Measurements from ENCODE around the gene LRRC72. TPM values are rescaled to one million over a fixed set of nuclear protein-coding genes. Genes with fewer than 3 reads are reported as not detected.

Gene LRRC72
- not detected in 2 replicates for total RNA-seq

DNA sequence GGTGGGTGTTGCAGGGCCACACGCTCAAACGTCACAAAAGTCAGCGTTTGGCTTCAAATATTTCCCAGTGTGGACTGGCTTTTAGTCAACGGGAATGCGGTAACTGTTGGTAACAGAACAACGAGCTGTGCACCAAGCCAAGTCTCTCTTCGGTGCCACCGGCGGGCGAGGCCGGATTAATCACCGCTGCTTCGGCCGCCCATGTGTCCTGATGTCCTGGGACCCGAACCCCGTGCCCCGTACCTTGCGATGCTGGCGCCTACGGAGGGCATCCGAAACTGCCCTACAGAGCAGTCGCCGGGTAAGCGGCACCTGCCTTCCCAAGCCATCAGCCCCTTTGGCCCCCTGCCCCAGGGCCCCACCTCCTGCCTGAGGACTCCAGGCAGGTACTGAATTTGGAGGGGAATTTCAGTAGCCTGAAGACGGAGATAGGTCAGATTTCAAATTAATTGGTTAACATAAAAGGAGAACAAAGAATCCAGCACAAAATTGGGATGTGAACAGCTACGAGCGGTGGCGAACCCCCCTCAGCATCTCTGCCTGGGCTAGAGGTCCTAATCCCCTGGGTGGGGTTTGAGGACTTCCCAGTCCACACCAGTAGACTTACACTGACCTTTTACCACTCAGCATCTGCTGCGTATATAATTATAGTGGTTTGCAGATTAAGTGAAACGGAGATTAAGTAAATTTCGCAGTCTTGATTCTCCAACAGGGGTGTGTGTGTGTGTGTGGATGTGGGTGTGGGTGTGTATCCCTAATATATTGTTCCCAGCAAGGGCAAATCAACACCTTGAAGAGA is at the start of gene LRRC72:
Gene LRRC72, plus strand, starts transcription at position 84 of the 799 bp plus-strand sequence. Its CDS starts 128 bp downstream, at position 212.
- Histone ChIP-seq H3K27me3 (ENCODE audit: control insufficient read depth, insufficient read depth, low read length) (no peaks in the 10 kb centered on the region), H3K36me3 (ENCODE audit: control insufficient read depth, insufficient read depth, low read length) (no peaks in the 10 kb centered on the region), H3K4me3 (ENCODE audit: low read depth, low read length) (no peak within 1 kb of the TSS)
- TF ChIP-seq, protein P1, sequence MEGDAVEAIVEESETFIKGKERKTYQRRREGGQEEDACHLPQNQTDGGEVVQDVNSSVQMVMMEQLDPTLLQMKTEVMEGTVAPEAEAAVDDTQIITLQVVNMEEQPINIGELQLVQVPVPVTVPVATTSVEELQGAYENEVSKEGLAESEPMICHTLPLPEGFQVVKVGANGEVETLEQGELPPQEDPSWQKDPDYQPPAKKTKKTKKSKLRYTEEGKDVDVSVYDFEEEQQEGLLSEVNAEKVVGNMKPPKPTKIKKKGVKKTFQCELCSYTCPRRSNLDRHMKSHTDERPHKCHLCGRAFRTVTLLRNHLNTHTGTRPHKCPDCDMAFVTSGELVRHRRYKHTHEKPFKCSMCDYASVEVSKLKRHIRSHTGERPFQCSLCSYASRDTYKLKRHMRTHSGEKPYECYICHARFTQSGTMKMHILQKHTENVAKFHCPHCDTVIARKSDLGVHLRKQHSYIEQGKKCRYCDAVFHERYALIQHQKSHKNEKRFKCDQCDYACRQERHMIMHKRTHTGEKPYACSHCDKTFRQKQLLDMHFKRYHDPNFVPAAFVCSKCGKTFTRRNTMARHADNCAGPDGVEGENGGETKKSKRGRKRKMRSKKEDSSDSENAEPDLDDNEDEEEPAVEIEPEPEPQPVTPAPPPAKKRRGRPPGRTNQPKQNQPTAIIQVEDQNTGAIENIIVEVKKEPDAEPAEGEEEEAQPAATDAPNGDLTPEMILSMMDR (IDR thresholded peaks at IDR 0.05; ENCODE audit: insufficient read depth, low read length, poor library complexity, severe bottlenecking): no peak
- DNase-seq (ENCODE audit: low read depth): no peak

DNA sequence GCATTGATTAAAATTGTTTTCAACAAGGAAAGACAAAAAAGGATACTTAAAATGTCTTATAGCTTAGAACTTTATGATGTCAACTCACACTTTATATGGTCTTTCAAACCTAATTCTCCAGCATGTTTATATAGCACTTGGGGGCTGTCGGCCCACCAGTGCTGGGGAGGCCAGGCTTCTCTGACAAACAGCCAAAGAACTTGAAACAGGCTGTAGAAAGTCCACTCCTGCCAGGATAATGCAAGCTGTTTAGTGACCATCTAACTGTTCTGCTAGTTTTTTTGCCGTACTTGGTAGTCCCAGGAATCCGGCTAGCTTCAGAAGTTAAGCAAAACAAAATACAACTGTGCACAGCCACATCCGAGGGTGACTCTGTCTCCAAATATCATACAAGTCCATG is 47.5 kb upstream of the LRRC72 start:
- no peak overlapping the region for H3K4me3 ChIP-seq (ENCODE audit: low read depth, low read length)
- H3K36me3 ChIP-seq (ENCODE audit: control insufficient read depth, insufficient read depth, low read length): no peaks in the 10 kb centered on the region
- TF ChIP-seq, protein P1 (IDR thresholded peaks at IDR 0.05; ENCODE audit: insufficient read depth, low read length, poor library complexity, severe bottlenecking): no peak
- no peak for DNase-seq (ENCODE audit: low read depth)
- H3K27me3 ChIP-seq (ENCODE audit: control insufficient read depth, insufficient read depth, low read length): no peaks in the 10 kb centered on the region

DNA sequence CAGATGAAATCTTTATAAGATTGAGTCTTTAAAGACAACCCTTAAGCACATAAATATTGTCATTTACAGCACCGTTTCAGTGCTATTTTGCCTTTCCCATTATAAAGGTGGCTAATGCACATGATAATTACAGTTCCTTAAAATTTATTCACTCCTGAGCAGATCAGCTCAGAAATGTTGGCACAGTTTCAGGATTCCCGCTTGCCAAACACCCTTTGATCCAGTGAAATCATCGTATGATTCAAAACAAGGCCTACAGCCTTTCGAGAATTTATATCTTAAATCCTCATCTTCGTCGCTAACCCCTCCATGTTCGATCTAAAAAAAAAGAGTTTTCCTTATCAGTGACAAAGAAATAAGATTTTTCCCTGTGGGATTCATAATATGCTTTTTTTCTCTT is 47.0 kb upstream of the LRRC72 start:
- Histone ChIP-seq H3K36me3 (ENCODE audit: control insufficient read depth, insufficient read depth, low read length) (no peaks in the 10 kb centered on the region), H3K27me3 (ENCODE audit: control insufficient read depth, insufficient read depth, low read length) (no peaks in the 10 kb centered on the region), H3K4me3 (ENCODE audit: low read depth, low read length) (no peak overlapping the region)
- DNase-seq (ENCODE audit: low read depth): no peak
- TF ChIP-seq, protein P1 (IDR thresholded peaks at IDR 0.05; ENCODE audit: insufficient read depth, low read length, poor library complexity, severe bottlenecking): no peak

DNA sequence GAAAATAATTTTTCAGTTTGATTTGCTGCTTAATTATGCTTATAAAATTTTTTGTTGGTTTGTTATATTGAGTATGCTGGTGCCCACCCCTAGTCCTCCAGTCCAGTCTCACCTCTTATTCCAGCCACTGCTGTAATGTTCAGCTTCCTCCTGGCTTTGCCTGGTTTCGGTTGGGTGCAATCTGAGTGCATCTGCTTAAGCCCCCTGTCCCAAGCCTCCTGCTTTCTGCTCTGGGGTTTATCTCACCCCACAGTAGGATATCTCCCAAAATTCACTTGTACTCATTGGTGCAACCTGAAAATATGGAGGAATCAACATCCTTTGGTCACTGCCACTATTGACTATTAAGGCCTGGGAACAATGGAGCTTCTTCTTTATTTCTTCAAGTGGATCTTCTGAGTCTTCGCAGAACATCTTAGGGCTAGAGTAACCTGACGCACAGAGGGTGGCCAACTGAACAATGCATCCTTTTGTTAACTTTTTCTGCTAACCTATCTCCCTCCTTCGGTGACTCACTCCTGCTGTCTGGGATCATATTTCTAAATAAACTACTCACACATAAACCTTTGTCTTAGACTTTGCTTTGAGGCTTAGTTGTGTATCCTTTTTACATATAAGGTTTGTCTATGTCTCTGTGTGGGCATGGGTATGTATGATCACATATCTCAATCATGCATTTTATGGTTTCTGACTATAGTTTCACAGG is 42.0 kb upstream of the LRRC72 start:
- TF ChIP-seq, protein P1 (IDR thresholded peaks at IDR 0.05; ENCODE audit: insufficient read depth, low read length, poor library complexity, severe bottlenecking): no peak

DNA sequence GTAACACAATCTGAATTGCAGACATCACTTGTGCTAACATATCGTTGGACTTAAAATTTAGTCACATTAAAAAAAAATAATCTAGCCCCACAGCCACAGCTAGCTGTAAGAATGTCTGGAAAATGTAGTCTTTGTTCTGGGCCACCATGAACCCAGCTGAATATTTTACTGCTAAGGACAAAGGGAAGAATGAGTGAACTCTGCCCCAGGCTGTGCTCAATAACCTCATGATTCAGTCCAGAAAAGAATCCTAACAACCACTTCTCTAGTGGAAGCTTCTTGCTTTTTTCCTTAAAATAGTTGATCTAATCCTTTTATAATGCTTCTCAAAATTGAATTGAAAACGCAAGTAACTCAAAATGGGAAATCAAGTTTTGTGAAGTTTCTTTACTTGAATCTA is 35.5 kb upstream of the LRRC72 start:
- no peak for DNase-seq (ENCODE audit: low read depth)
- H3K27me3 ChIP-seq (ENCODE audit: control insufficient read depth, insufficient read depth, low read length): no peaks in the 10 kb centered on the region
- TF ChIP-seq, protein P1 (IDR thresholded peaks at IDR 0.05; ENCODE audit: insufficient read depth, low read length, poor library complexity, severe bottlenecking): no peak
- H3K36me3 ChIP-seq (ENCODE audit: control insufficient read depth, insufficient read depth, low read length): no peaks in the 10 kb centered on the region
- H3K4me3 ChIP-seq (ENCODE audit: low read depth, low read length): no peak overlapping the region

More for the DNA sequence above, 42.0 kb upstream of the LRRC72 start:
- peak; percentile 74 for DNase-seq (ENCODE audit: low read depth)
- no peak overlapping the region for H3K4me3 ChIP-seq (ENCODE audit: low read depth, low read length)
- H3K27me3 ChIP-seq (ENCODE audit: control insufficient read depth, insufficient read depth, low read length): no peaks in the 10 kb centered on the region
- no peaks in the 10 kb centered on the region for H3K36me3 ChIP-seq (ENCODE audit: control insufficient read depth, insufficient read depth, low read length)
